Caki2 (cell line): ENCODE results near the gene PFN2. TPM values are rescaled to one million over a fixed set of nuclear protein-coding genes. Genes with fewer than 3 reads are reported as not detected.
"Not testable (repeated sequence)": the region's sequence is repeated elsewhere in the genome, so short reads cannot be mapped to it uniquely, and the experiment has no call there.

Experiments used
- DNase-seq: peaks from one replicate; pipeline ENCODE4 v3.0.0-alpha.2; 2015; ENCODE audit warnings: low read depth
- in situ Hi-C: cut with HindIII; loops from 2 replicates; pipeline ENCODE4 v1.10.0; 2016; ENCODE audit warnings: low sequenced_read_pairs, low pct_unique_long_range_greater_than_20kb, mixed read lengths
- total RNA-seq: library from RNA; depleted of rRNA; stranded (reverse); fragments of >200 nt; shearing (Covaris generic); gene quantifications from 2 replicates; pipeline ENCODE4 v1.2.3, GENCODE V29; 2014; ENCODE audit warnings: low replicate concordance; rRNA removed

The PFN2 gene
- total RNA-seq, 1 experiment from 2014 or later, result 354 TPM

- in situ Hi-C loops, DNase-seq: not testable (repeated sequence)
Observed at GRCh38 chr3:149938392-149939055, 32.2 kb downstream of the PFN2 start.

DNA sequence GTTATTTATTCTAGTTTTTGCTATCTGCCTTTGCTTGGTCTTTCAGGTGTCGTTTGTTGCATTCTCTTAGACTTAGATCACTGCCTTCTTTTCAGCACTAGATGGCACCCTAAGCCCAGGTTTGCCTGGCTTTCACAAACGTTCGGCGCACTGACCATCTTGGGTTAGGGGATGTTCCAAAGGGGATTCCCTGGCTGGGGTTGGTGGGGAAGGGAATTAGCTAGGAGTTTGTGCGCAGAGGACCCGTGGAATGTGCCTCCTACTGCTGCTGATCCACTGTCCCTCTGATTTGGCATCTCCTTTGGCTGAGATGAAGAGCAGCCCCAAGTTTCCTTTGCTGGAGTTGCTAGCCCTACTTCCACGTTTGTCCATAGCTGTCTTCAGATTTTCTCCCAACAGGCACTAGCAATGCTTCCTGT lies 33.9 kb downstream of the PFN2 start:
- DNase-seq, result peak; percentile 14
- in situ Hi-C loops, result no loop called here

DNA sequence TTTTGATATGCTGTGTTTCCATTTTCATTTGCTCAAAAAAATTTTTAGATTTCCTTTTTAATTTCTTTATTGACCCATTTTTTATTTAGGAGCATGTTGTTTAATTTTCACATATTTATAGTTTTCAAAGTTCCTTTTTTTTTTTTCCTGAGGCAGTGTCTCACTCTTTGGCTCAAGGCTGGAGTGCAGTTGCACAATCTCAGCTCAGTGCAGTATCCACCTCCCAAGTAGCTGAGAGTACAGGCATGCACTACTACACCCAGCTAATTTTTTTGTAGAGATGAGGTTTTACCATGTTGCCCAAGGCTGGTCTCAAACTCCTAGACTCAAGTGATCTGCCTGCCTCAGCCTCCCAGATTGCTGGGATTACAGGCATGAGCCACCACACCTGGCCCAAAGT lies 36.2 kb downstream of the PFN2 start:
- no peak for DNase-seq
- in situ Hi-C loops, result no loop called here

GRCh38 chr3:149933858-149934257 lies 36.8 kb downstream of the PFN2 start:
- in situ Hi-C loops, result no loop called here

DNA sequence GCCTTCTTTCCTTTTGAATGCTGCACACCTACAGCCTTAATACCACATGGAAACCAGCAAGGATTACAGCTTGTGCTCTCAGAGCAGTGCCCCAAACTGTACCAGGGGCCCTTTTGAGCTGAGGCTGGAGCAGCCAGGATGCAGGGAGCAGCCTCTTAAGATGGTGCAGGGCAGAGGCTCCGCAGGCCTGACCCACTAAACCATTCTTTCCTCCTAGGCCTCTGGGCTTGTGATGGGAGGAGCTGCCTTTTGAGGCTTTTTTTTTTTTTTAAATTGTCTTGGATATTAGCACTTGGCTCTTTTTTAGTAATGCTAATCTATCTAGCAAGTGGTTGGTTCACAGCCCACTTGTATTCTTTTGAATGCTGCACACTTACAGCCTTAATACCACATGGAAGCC lies 37.7 kb downstream of the PFN2 start:
- in situ Hi-C loops, result no loop called here
- no peak for DNase-seq

More at GRCh38 chr3:149933858-149934257, 36.8 kb downstream of the PFN2 start:
- DNase-seq, result no peak

- DNase-seq, result no peak
- in situ Hi-C loops, result no loop called here
Observed at GRCh38 chr3:149920119-149920518, 50.6 kb downstream of the PFN2 start.

DNA sequence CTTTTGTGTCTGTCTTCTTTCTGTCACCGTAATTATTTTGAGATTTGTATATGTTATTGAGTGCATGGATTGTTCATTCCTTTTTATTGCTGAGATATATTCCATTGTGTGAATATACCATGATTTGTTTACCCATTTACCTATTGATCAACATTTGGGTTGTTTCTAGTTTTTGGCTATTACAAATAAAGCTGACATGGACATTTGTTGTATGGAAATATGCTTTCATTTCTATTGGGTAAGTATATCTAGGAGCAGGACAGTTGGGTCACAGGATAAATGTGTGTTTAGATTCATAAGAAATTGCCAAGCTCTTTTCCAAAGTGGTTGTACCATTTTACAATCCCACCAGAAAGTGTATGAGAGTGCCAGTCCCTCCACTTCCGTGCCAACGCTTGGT lies 51.2 kb downstream of the PFN2 start:
- no peak for DNase-seq
- in situ Hi-C loops, result no loop called here

DNA sequence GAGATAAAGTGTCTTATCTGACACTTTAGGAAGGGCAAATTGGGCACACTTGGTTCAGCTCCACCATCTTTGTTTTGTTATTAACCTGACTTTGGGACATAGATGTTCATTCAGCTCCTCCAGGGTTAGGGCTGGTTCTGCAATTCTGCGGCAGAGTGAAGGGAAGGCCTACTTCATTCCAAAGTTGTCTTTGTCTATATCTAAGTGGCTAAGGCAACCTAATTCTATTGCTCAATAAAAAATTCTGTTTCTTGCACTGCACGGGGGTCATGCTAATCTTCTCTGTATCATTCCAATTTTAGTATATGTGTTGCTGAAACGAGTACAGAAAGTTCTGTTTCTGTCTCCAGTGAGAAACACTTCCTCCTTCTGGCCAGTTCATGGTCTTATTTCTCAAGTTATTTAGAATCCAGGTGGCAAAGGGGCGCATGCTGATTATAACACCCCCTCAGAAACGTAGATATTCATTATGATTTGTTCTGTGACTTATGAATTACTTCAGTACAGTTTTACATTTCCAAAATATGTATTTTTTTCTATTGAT lies 53.5 kb downstream of the PFN2 start:
- in situ Hi-C loops, result no loop called here
- DNase-seq, result no peak

Other genes starting within 250 kb of the PFN2 start
- gene COMMD2, start 218.4 kb downstream of the PFN2 start, total RNA-seq, result 36.9 and 48.0 TPM in 2 replicates
- gene ANKUB1, start 178.3 kb downstream of the PFN2 start, total RNA-seq, result not detected in 2 replicates
- gene RNF13, start 157.7 kb downstream of the PFN2 start, total RNA-seq, result 91.4 and 139 TPM in 2 replicates